MM.1S (cell line): ENCODE measurements around the gene SCNN1B.

Source experiments
- CTCF ChIP-seq: fragments of 300-600 bp; sonication (generic); IDR thresholded peaks from 2 replicates; pipeline ENCODE4 v1.5.1; 2016; ENCODE audit warnings: antibody characterized with exemption, low read length, mixed read lengths
- EZH2 ChIP-seq: fragments of 300-600 bp; sonication (generic); optimal IDR thresholded peaks from 2 replicates; pipeline ENCODE3; 2017; ENCODE audit warnings: low read depth, mild to moderate bottlenecking, antibody characterized with exemption, low read length, mixed read lengths
- EZH2phosphoT487 ChIP-seq: fragments of 300-600 bp; sonication (generic); IDR thresholded peaks from 2 replicates; pipeline ENCODE4 v1.6.1; 2018; ENCODE audit warnings: antibody characterized with exemption, low read length

- no peak for TF ChIP-seq CTCF
- TF ChIP-seq EZH2, result no peak
- TF ChIP-seq EZH2phosphoT487, result no peak
These were observed 67.3 kb downstream of the SCNN1B start for GRCh38 chr16:23369416-23369815.
